ENCODE data around the gene CLSTN2.

CLSTN2 gene

GRCh38 chr3:140061211-140061610 is 126.2 kb downstream of the CLSTN2 start:
- no peak for TF ChIP-seq CTCF (IDR thresholded peaks at IDR 0.05)
- Histone ChIP-seq H3K4me3 (no peak overlapping the region), H3K27ac (no peak overlapping the region)
- DNase-seq (ENCODE audit: low spot score) = no peak

- no peak for TF ChIP-seq CTCF (IDR thresholded peaks at IDR 0.05)
- no peak overlapping the region for H3K4me3 ChIP-seq
- no peak for DNase-seq (ENCODE audit: low spot score)
- no peak overlapping the region for H3K27ac ChIP-seq
Measured at GRCh38 chr3:140062461-140062860, 127.5 kb downstream of the CLSTN2 start.

- no peak overlapping the region for H3K4me3 ChIP-seq
- no peak overlapping the region for H3K27ac ChIP-seq
- DNase-seq (ENCODE audit: low spot score) = no peak
- no peak for TF ChIP-seq CTCF (IDR thresholded peaks at IDR 0.05)
Measured at GRCh38 chr3:140067487-140067886, 132.5 kb downstream of the CLSTN2 start.

- no peak overlapping the region for H3K27ac ChIP-seq
- DNase-seq (ENCODE audit: low spot score) = no peak
- no peak for TF ChIP-seq CTCF (IDR thresholded peaks at IDR 0.05)
- no peak overlapping the region for H3K4me3 ChIP-seq
Measured at GRCh38 chr3:140068494-140069017, 133.6 kb downstream of the CLSTN2 start.

- DNase-seq (ENCODE audit: low spot score) = no peak
- Histone ChIP-seq H3K4me3 (no peak overlapping the region), H3K27ac (no peak overlapping the region)
- TF ChIP-seq CTCF (IDR thresholded peaks at IDR 0.05) = no peak
Measured at GRCh38 chr3:140073278-140074045, 138.5 kb downstream of the CLSTN2 start.

- Histone ChIP-seq H3K4me3 (no peak overlapping the region), H3K27ac (no peak overlapping the region)
- TF ChIP-seq CTCF (IDR thresholded peaks at IDR 0.05) = no peak
- DNase-seq (ENCODE audit: low spot score) = no peak
Measured at GRCh38 chr3:140076552-140076951, 141.6 kb downstream of the CLSTN2 start.

GRCh38 chr3:140077406-140077805 is 142.4 kb downstream of the CLSTN2 start:
- no peak for TF ChIP-seq CTCF (IDR thresholded peaks at IDR 0.05)
- DNase-seq (ENCODE audit: low spot score) = no peak
- Histone ChIP-seq H3K4me3 (no peak overlapping the region), H3K27ac (no peak overlapping the region)

Measured in coronary artery (tissue), 2 donors.